C4-2B (cell line): Measurements from ENCODE around the gene OSTN.

Experiments used
- CTCF ChIP-seq: fragments of 450-650 bp; conservative IDR thresholded peaks from 2 replicates; pipeline ENCODE4 v1.5.1; 2017; ENCODE audit warnings: mild to moderate bottlenecking
- ZFX ChIP-seq: fragments of 450-650 bp; IDR thresholded peaks from 2 replicates; pipeline ENCODE4 v1.6.1; 2017

DNA sequence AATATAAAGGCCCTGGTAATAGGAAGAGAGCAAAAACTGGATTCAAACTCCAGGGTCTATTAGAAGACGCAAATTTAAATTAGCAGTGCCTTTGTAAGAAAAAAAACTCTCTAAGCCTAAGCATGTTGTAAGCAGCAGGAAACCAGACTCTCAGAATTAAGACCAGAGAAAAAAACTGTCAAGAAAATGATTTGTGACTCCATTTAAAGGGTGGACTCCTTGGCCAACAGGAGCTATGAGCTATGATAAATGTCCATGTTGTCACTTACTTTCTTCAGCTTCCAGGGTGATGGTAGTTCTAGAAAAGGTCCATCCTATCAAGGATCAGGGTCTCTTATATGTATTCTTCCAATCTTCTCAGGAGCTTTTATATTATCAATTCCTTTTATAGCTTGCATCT, 95.2 kb downstream of the OSTN start:
- TF ChIP-seq CTCF: no peak
- TF ChIP-seq ZFX: no peak
